ENCODE data around the gene TTLL3.
"Not testable (repeated sequence)": the region's sequence is repeated elsewhere in the genome, so short reads cannot be mapped to it uniquely, and the experiment has no call there.

Gene TTLL3

GRCh38 chr3:9843715-9844438, 33.8 kb downstream of the TTLL3 start, which contains the start of gene RPUSD3:
RPUSD3 (minus strand) TSS chr3:9844008; CDS start chr3:9843990, 18 bp downstream.
- peak; percentile 91 for DNase-seq (ENCODE audit: extremely low read depth, low read depth)
- no peak for TF ChIP-seq CTCF (IDR thresholded peaks at IDR 0.05; ENCODE audit: low read depth, low read length)

GRCh38 chr3:9846231-9846630, 36.2 kb downstream of the TTLL3 start:
- no peak for TF ChIP-seq CTCF (IDR thresholded peaks at IDR 0.05; ENCODE audit: low read depth, low read length)
- no peak for DNase-seq (ENCODE audit: extremely low read depth, low read depth)

GRCh38 chr3:9846931-9847488, 36.9 kb downstream of the TTLL3 start:
- no peak for TF ChIP-seq CTCF (IDR thresholded peaks at IDR 0.05; ENCODE audit: low read depth, low read length)
- DNase-seq (ENCODE audit: extremely low read depth, low read depth): no peak

- DNase-seq (ENCODE audit: extremely low read depth, low read depth): not testable (repeated sequence)
Measured at GRCh38 chr3:9847870-9848269, 37.8 kb downstream of the TTLL3 start.

GRCh38 chr3:9848860-9849259, 38.8 kb downstream of the TTLL3 start:
- DNase-seq (ENCODE audit: extremely low read depth, low read depth): not testable (repeated sequence)
- TF ChIP-seq CTCF (IDR thresholded peaks at IDR 0.05; ENCODE audit: low read depth, low read length): peak; percentile 43

GRCh38 chr3:9851383-9851782, 41.3 kb downstream of the TTLL3 start:
- DNase-seq (ENCODE audit: extremely low read depth, low read depth): not testable (repeated sequence)

- DNase-seq (ENCODE audit: extremely low read depth, low read depth): not testable (repeated sequence)
Measured at GRCh38 chr3:9851926-9852325, 41.9 kb downstream of the TTLL3 start.

GRCh38 chr3:9852528-9852927, 42.5 kb downstream of the TTLL3 start:
- DNase-seq (ENCODE audit: extremely low read depth, low read depth): no peak
- TF ChIP-seq CTCF (IDR thresholded peaks at IDR 0.05; ENCODE audit: low read depth, low read length): no peak

- DNase-seq (ENCODE audit: extremely low read depth, low read depth): not testable (repeated sequence)
Measured at GRCh38 chr3:9854291-9854940, 44.4 kb downstream of the TTLL3 start.
